IMR-90 (cell line): ENCODE data around the gene OLAH. TPM values are rescaled to one million over a fixed set of nuclear protein-coding genes. Genes with fewer than 3 reads are reported as not detected.

Source experiments
- ATAC-seq: fragments of 200-7000 bp; cut with Tn5 transposase; 2 replicates; pipeline ENCODE4 v1.9.1; 2020; ENCODE audit warnings: low read depth, mild to moderate bottlenecking, moderate library complexity
- BruUV-seq: library from RNA; stranded (reverse); fragments of 400-500 nt; replicated peaks from 2 replicates; lab custom pipeline; 2021; lab: Mats Ljungman, UMichigan
- CTCF ChIA-PET: fragments of 300-600 bp; formaldehyde crosslinking; extraction: SDS; loops from one replicate; lab custom pipeline; 2021; ENCODE audit warnings: antibody characterized with exemption; lab: Yijun Ruan, JAX
- POLR2A ChIA-PET: fragments of 300-600 bp; sonication (Branson Sonifier 250); formaldehyde crosslinking; loops from one replicate; lab custom pipeline; 2022; ENCODE audit warnings: antibody characterized with exemption; ENCODE audit not compliant: unreplicated experiment; lab: Charles Lee
- DNase-seq: peaks from one replicate; pipeline ENCODE4 v3.0.0; 2013
- H2AFZ ChIP-seq: replicated peaks from 2 replicates; pipeline ENCODE3; 2013; ENCODE audit warnings: low read length, mild to moderate bottlenecking; ENCODE audit not compliant: poor library complexity
- H2AK5ac ChIP-seq: 2 replicates; pipeline ENCODE4 v1.6.1; 2013; ENCODE audit warnings: low read depth, low read length, inconsistent platforms
- H2AK9ac ChIP-seq: replicated peaks from 2 replicates; pipeline ENCODE3; 2013; ENCODE audit warnings: mild to moderate bottlenecking, low read depth, low read length, moderate library complexity; ENCODE audit not compliant: poor library complexity
- H2BK120ac ChIP-seq: 2 replicates; pipeline ENCODE4 v1.6.1; 2013; ENCODE audit warnings: low read depth, low read length, inconsistent platforms
- H2BK15ac ChIP-seq: 3 replicates; pipeline ENCODE4 v1.6.1; 2013; ENCODE audit warnings: low read depth, low read length, inconsistent platforms
- H2BK20ac ChIP-seq: 2 replicates; pipeline ENCODE4 v1.6.1; 2013; ENCODE audit warnings: low read depth, mild to moderate bottlenecking, inconsistent platforms, low read length, moderate library complexity
- H2BK5ac ChIP-seq: 2 replicates; pipeline ENCODE4 v1.6.1; 2013; ENCODE audit warnings: mild to moderate bottlenecking, low read depth, low read length, inconsistent platforms; ENCODE audit not compliant: poor library complexity, severe bottlenecking
- H3K14ac ChIP-seq: replicated peaks from 2 replicates; pipeline ENCODE4 v1.6.1; 2013; ENCODE audit warnings: low read depth, low read length, inconsistent platforms
- H3K18ac ChIP-seq: 2 replicates; pipeline ENCODE4 v1.6.1; 2013; ENCODE audit warnings: low read depth, low read length, control low read depth
- H3K23ac ChIP-seq: 2 replicates; pipeline ENCODE4 v1.6.1; 2013; ENCODE audit warnings: low read depth, low read length, inconsistent platforms
- H3K27ac ChIP-seq: 2 replicates; pipeline ENCODE4 v1.5.1; 2013; ENCODE audit warnings: mild to moderate bottlenecking, control low read depth, low read length; ENCODE audit not compliant: insufficient read depth
- H3K27me3 ChIP-seq: 2 replicates; pipeline ENCODE4 v1.6.1; 2013; ENCODE audit warnings: low read length; ENCODE audit not compliant: control insufficient read depth, insufficient read depth
- H3K36me3 ChIP-seq: 2 replicates; pipeline ENCODE4 v1.6.1; 2013; ENCODE audit warnings: low read length, mixed read lengths; ENCODE audit not compliant: control insufficient read depth, insufficient read depth
- H3K4ac ChIP-seq: 2 replicates; pipeline ENCODE4 v1.6.1; 2013; ENCODE audit warnings: low read depth, low read length, inconsistent platforms
- H3K4me1 ChIP-seq: 2 replicates; pipeline ENCODE4 v1.6.1; 2013; ENCODE audit warnings: low read length, mixed read lengths; ENCODE audit not compliant: control insufficient read depth, insufficient read depth
- H3K4me2 ChIP-seq: 2 replicates; pipeline ENCODE4 v1.6.1; 2013; ENCODE audit warnings: low read depth, mild to moderate bottlenecking, control low read depth, low read length, moderate library complexity
- H3K4me3 ChIP-seq: 2 replicates; pipeline ENCODE4 v1.5.1; 2013; ENCODE audit warnings: low read depth, mild to moderate bottlenecking, control low read depth, low read length, moderate library complexity; ENCODE audit not compliant: insufficient read depth
- H3K56ac ChIP-seq: 2 replicates; pipeline ENCODE4 v1.6.1; 2013; ENCODE audit warnings: low read length, inconsistent platforms; ENCODE audit not compliant: insufficient read depth; ENCODE audit errors: extremely low read depth
- H3K79me1 ChIP-seq, 2 experiments: 2 replicates each; pipeline ENCODE4 v1.6.1; 2013; ENCODE audit warnings: low read length in 2 of 2, inconsistent platforms in 1 of 2, low read depth in 1 of 2
- H3K9ac ChIP-seq: 2 replicates; pipeline ENCODE4 v1.6.1; 2013; ENCODE audit warnings: low read depth, low read length, control low read depth
- H3K9me1 ChIP-seq: 2 replicates; pipeline ENCODE4 v1.6.1; 2013; ENCODE audit warnings: low read length, inconsistent platforms; ENCODE audit not compliant: insufficient read depth
- H3K9me3 ChIP-seq: 2 replicates; pipeline ENCODE4 v1.6.1; 2013; ENCODE audit warnings: low read length; ENCODE audit not compliant: control insufficient read depth, insufficient read depth
- H4K20me1 ChIP-seq: 2 replicates; pipeline ENCODE4 v1.6.1; 2013; ENCODE audit warnings: low read length, inconsistent platforms; ENCODE audit not compliant: insufficient read depth
- H4K5ac ChIP-seq: 2 replicates; pipeline ENCODE4 v1.6.1; 2013; ENCODE audit warnings: mild to moderate bottlenecking, low read depth, low read length, control low read depth
- H4K8ac ChIP-seq, 2 experiments: 2 replicates each; pipeline ENCODE4 v1.6.1; 2013; ENCODE audit warnings: low read depth in 2 of 2, low read length in 2 of 2, control low read depth in 1 of 2, inconsistent platforms in 1 of 2
- H4K91ac ChIP-seq: 2 replicates; pipeline ENCODE4 v1.6.1; 2013; ENCODE audit warnings: low read depth, low read length, inconsistent platforms; ENCODE audit not compliant: insufficient read depth
- BHLHE40 ChIP-seq: fragments of 150-350 bp; IDR thresholded peaks from 2 replicates; pipeline ENCODE4 v1.6.1; 2016; ENCODE audit warnings: mild to moderate bottlenecking, low read depth, low read length
- FOS ChIP-seq: fragments of 150-350 bp; IDR thresholded peaks from 2 replicates; pipeline ENCODE4 v1.6.1; 2016; ENCODE audit warnings: low read depth, low read length
- MAFK ChIP-seq: IDR thresholded peaks from 2 replicates; pipeline ENCODE4 v1.6.1; 2012; ENCODE audit warnings: low read depth, low read length, improper control_type of control experiment
- RAD21 ChIP-seq: IDR thresholded peaks from 2 replicates; pipeline ENCODE4 v1.6.1; 2012; ENCODE audit warnings: low read length, improper control_type of control experiment
- RCOR1 ChIP-seq: IDR thresholded peaks from 2 replicates; pipeline ENCODE4 v1.6.1; 2012; ENCODE audit warnings: mild to moderate bottlenecking, low read length, improper control_type of control experiment; ENCODE audit not compliant: insufficient replicate concordance
- RFX5 ChIP-seq: IDR thresholded peaks from 2 replicates; pipeline ENCODE4 v1.8.0; 2012; ENCODE audit warnings: low read depth, mild to moderate bottlenecking, low read length, moderate library complexity
- SMC3 ChIP-seq: fragments of 150-350 bp; IDR thresholded peaks from 2 replicates; pipeline ENCODE4 v1.6.1; 2016; ENCODE audit warnings: low read depth, mild to moderate bottlenecking, antibody characterized with exemption, low read length, moderate library complexity
- WGBS, 2 experiments: methylation state at CpG; one replicate each; pipeline versions ENCODE4 v1.1.5 to v1.1.7; 2013; ENCODE audit warnings: missing lambda C conversion rate in 2 of 2; ENCODE audit not compliant: insufficient read length in 1 of 2; ENCODE audit errors: extremely low coverage in 2 of 2; 5-methylcytosine and 5-hydroxymethylcytosine counted together
- dilution Hi-C: fragments of 300-500 bp; cut with HindIII; formaldehyde crosslinking; loops from one replicate; pipeline ENCODE4 v1.14.3; 2018; ENCODE audit warnings: low sequenced_read_pairs; ENCODE audit not compliant: unreplicated experiment
- in situ Hi-C: fragments of 300-500 bp; cut with MboI; formaldehyde crosslinking; loops from 3 replicates; pipeline ENCODE4 v1.14.3; 2019; ENCODE audit warnings: low sequenced_read_pairs, inconsistent platforms, mixed read lengths
- intact Hi-C: fragments of 100-400 bp; cut with micrococcal nuclease; formaldehyde crosslinking; loops from 2 replicates; pipeline ENCODE4 v1.10.0; 2022
- polyA plus RNA-seq, 3 experiments: library from polyadenylated mRNA; depleted of rRNA; stranded (reverse); fragments of >200 nt; gene quantifications; 2 replicates each; pipeline ENCODE4 v1.2.3, GENCODE V29; 2012; ENCODE audit warnings: low replicate concordance in 1 of 3
- total RNA-seq: library from RNA; depleted of rRNA; stranded (reverse); fragments of >200 nt; gene quantifications from 2 replicates; pipeline ENCODE4 v1.2.3, GENCODE V29; 2012

The OLAH gene
- total and polyA plus RNA-seq, 2 of the 4 experiments (the other 2 are of a cell fraction) = not detected

DNA sequence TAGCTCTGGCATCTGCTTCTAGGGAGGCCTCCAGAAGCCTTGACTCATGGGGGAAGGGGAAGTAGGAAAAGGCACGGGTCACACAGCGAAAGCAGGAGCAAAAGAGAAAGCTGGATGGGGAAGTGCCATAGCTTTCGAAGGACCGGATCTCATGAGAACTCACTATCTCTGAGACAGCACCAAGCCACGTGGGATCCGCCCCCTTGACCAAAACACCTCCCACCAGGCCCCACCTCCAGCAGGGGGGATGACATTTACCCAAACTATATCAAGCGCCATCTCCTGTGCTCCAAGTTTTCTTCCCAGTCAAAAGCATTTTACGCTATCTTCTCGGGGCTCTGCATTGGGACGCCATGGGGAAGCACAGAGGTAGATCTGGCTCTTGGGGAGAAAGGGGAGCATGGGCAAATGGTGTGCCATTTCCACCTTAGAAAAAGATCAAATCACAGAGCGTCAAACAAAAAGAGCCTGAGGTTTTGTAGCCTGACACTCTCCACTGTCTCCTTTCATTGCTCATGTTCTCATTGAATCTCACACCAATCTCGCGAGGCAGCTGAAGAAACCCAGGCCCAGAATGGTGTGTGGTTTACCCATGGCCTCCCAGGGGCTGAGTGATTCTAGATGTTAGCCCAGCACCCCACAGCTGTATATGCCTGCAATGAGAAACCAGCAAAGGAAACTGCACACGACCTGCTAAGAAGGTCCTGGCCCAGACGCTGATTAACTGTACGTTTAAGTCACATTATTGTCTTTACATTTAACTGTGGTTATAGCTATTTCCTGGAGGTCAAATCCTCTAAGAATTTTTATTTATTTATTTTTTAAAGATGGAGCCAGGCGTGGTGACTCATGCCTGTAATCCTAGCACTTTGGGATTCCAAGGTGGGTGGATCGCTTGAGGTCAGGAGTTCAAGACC lies 8.1 kb upstream of the OLAH start:
- no peak overlapping the region for H3K18ac ChIP-seq
- no peak overlapping the region for H3K4ac ChIP-seq
- no CpG with 5 or more reads among the region's 18 CpGs for WGBS, 2 experiments
- H3K4me2 ChIP-seq = no peak overlapping the region
- H3K79me1 ChIP-seq = no peaks in the 10 kb centered on the region
- 0 out of 2 replicates have a peak overlapping the region, but pooled peaks have one; percentile 1 for H2AK5ac ChIP-seq
- H4K91ac ChIP-seq = no peak overlapping the region
- H2BK15ac ChIP-seq = no peak overlapping the region
- ChIA-PET POLR2A (interaction anchor here (0.7 kb wide), 1 partner anchor 13 kb away, joined by 3 read pairs; no protein-coding TSS in a partner anchor), CTCF (no interaction called here)
- no peaks in the 10 kb centered on the region for H3K9me3 ChIP-seq
- no peak overlapping the region for H3K56ac ChIP-seq
- H2AFZ ChIP-seq = peak overlapping the region; percentile 61
- intact Hi-C loops (no loop called here), in situ Hi-C loops (no loop called here), dilution Hi-C loops (no loop called here)
- TF ChIP-seq FOS = no peak
- no peak for TF ChIP-seq RAD21
- no peak for TF ChIP-seq RCOR1
- peak; percentile 70 for TF ChIP-seq BHLHE40
- no peak for TF ChIP-seq SMC3
- no peak for TF ChIP-seq MAFK
- no peak for TF ChIP-seq RFX5
- H4K8ac ChIP-seq = peak overlapping the region; percentile 18 to 33; a peak in 3 of 4 replicates
- no peak overlapping the region for H3K4me3 ChIP-seq
- H3K27me3 ChIP-seq = peaks cover 8% of the 10 kb centered on the region
- H2BK5ac ChIP-seq = no peak overlapping the region
- no peak overlapping the region for H4K5ac ChIP-seq
- peak; percentile 94 for ATAC-seq
- H3K9me1 ChIP-seq = 0 out of 2 replicates have a peak, but pooled peaks cover 9% of the 10 kb centered on the region
- H3K27ac ChIP-seq = peak overlapping the region; percentile 8; the same call in 1 of the 2 replicates
- no peak overlapping the region; the same call in 1 of the 2 replicates for H3K9ac ChIP-seq
- BruUV-seq = no TSS peak
- H3K4me1 ChIP-seq = peaks cover 8% of the 10 kb centered on the region; the same call in 1 of the 2 replicates
- H2BK120ac ChIP-seq = no peak overlapping the region
- H3K36me3 ChIP-seq = no peaks in the 10 kb centered on the region
- H2BK20ac ChIP-seq = no peak overlapping the region
- peak; percentile 89 for DNase-seq
- H4K20me1 ChIP-seq = no peaks in the 10 kb centered on the region
- no peak overlapping the region for H2AK9ac ChIP-seq
- H3K23ac ChIP-seq = peak overlapping the region; percentile 6; the same call in 1 of the 2 replicates
- H3K14ac ChIP-seq = no peak overlapping the region; the same call in 1 of the 2 replicates
